Measurements from ENCODE around the gene NDUFS1.

GRCh38 chr2:206144383-206144782, 14.9 kb downstream of the NDUFS1 start:
- no peak for TF ChIP-seq CTCF (conservative IDR thresholded peaks at IDR 0.05; ENCODE audit: low read depth in 2 of 2)
- TF ChIP-seq EZH2 (IDR thresholded peaks at IDR 0.05; ENCODE audit: low read depth, unreplicated experiment) = no peak
- TF ChIP-seq POLR2AphosphoS5 (IDR thresholded peaks at IDR 0.05; ENCODE audit: low read depth) = no peak
- no peak for TF ChIP-seq EZH2phosphoT487 (IDR thresholded peaks at IDR 0.05; ENCODE audit: unreplicated experiment)
- TF ChIP-seq ZNF114 (CRISPR knock-in tag; IDR thresholded peaks at IDR 0.05) = no peak

All from GM23338 (cell line).